ENCODE results near the gene RNF44. TPM values are rescaled to one million over a fixed set of nuclear protein-coding genes. Genes with fewer than 3 reads are reported as not detected.

The RNF44 gene
- polyA plus RNA-seq, 1 experiment: 4.0 TPM

DNA sequence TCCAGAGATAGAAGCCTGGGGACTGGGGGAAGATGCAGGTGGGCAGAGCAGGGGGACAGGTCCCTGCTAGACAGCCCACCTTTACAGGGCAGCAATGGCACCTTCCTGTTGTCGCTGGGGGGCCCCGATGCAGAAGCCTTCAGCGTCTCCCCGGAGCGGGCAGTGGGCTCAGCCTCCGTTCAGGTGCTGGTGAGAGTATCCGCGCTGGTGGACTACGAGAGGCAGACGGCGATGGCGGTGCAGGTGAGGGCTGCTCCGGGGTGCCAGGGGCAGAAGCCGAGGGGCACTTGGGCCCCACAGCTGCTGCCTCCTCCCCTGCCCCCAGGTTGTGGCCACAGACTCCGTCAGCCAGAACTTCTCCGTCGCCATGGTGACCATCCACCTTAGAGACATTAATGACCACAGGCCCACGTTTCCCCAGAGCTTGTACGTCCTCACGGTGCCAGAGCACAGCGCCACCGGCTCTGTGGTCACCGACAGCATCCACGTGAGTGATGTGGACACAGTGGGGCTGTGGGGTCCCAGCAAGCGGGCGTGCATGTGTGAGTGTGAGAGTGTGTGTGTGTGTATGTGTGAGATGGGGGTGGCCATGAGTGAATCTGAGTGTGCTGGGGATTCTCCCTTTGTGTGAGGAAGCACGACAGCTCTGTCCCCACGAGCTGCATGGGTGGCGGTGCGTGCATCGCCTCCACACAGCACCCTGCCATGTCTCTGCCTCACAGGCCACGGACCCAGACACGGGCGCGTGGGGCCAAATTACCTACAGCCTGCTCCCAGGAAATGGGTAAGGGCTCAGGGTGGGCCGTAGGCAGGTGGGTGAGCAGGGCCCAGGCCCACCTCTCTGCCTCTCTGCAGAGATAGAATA is 40.3 kb upstream of the RNF44 start:
- Histone ChIP-seq H3K27me3 (ENCODE audit: control insufficient read depth, insufficient read depth, low read length) (peaks cover 3% of the 10 kb centered on the region), H3K4me3 (ENCODE audit: low read depth, low read length) (no peak overlapping the region), H3K27ac (ENCODE audit: low read depth, low read length) (no peak overlapping the region), H3K9me3 (ENCODE audit: control insufficient read depth, insufficient read depth, low read length) (no peaks in the 10 kb centered on the region; the same call in 1 of the 2 replicates)
- TF ChIP-seq CTCF (IDR thresholded peaks at IDR 0.05; ENCODE audit: low read depth, low read length): no peak
- DNase-seq (ENCODE audit: low read depth, low spot score): no peak
- CTCF ChIA-PET: interaction anchor here (0.7 to 1.4 kb wide), 2 partner anchors 70 to 162 kb away, joined by 3 read pairs; partner anchors contain the start of gene TSPAN17
- POLR2A ChIA-PET: no interaction called here

DNA sequence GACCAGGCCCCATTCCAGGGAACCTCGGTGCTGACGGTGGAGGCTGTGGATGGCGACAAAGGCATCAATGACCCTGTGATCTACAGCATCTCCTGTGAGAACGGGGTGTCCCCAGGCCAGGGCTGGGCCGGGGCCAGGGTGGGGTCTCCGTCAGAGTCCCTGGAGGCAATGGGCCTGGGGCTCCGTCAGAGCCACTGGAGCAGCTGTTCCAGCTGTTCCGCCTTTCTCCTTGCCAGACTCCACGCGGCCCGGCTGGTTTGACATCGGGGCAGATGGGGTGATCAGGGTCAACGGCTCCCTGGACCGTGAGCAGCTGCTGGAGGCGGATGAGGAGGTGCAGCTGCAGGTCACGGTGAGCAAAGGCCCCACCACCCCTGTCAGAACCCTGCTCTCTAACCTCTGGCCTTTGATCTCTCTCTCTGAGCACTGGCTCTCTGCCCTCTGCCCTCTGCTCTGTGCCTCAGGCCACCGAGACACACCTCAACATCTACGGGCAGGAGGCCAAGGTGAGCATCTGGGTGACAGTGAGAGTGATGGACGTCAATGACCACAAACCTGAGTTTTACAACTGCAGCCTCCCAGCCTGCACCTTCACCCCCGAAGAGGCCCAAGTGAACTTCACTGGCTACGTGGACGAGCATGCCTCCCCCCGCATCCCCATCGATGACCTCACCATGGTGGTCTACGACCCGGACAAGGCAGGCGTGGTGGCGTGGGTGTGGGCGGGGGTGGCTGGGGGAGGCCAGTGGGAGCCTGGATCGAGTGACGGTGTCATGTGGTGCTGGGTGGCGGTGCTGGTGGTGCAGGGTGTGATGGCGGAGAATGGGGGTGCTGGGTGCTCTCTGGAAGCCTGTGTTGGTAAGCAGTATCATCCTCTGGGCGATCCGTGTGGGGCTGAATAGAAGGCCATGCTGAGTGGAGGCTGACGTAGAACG is 38.6 kb upstream of the RNF44 start:
- no peak for DNase-seq (ENCODE audit: low read depth, low spot score)
- H3K9me3 ChIP-seq (ENCODE audit: control insufficient read depth, insufficient read depth, low read length): no peaks in the 10 kb centered on the region; the same call in 1 of the 2 replicates
- TF ChIP-seq CTCF (IDR thresholded peaks at IDR 0.05; ENCODE audit: low read depth, low read length): no peak
- H3K4me3 ChIP-seq (ENCODE audit: low read depth, low read length): no peak overlapping the region
- H3K27me3 ChIP-seq (ENCODE audit: control insufficient read depth, insufficient read depth, low read length): peaks cover 3% of the 10 kb centered on the region
- ChIA-PET CTCF (interaction anchor here (1.1 to 3.2 kb wide), 2 partner anchors 31 to 84 kb away, joined by 4 to 29 read pairs; no protein-coding TSS in a partner anchor), POLR2A (no interaction called here)
- no peak overlapping the region for H3K27ac ChIP-seq (ENCODE audit: low read depth, low read length)

- Histone ChIP-seq H3K27me3 (ENCODE audit: control insufficient read depth, insufficient read depth, low read length) (peaks cover 3% of the 10 kb centered on the region), H3K27ac (ENCODE audit: low read depth, low read length) (no peak overlapping the region), H3K4me3 (ENCODE audit: low read depth, low read length) (no peak overlapping the region), H3K9me3 (ENCODE audit: control insufficient read depth, insufficient read depth, low read length) (no peaks in the 10 kb centered on the region; the same call in 1 of the 2 replicates)
- no peak for TF ChIP-seq CTCF (IDR thresholded peaks at IDR 0.05; ENCODE audit: low read depth, low read length)
- DNase-seq (ENCODE audit: low read depth, low spot score): no peak
- CTCF ChIA-PET: interaction anchor here (1.1 to 3.2 kb wide), 5 partner anchors 11 to 213 kb away, joined by 3 to 29 read pairs (median 21); partner anchors contain the start of gene TSPAN17
- POLR2A ChIA-PET: no interaction called here
Observed at GRCh38 chr5:176575066-176575465, 37.9 kb upstream of the RNF44 start.

DNA sequence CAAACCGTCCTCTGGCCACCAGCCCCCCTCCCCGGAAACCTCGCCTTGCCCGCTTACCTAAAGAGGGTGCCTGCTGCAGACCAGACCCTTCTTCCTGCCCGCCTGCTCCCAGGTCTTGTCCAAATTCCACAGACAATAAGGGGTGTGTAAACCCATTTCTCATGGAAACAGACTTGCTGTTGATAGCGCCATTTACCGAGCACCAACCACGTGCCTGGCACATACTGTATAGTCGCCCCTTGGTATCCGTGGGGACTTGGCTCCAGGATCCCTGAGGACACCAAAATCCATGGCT is 37.0 kb upstream of the RNF44 start:
- Histone ChIP-seq H3K4me3 (ENCODE audit: low read depth, low read length) (no peak overlapping the region), H3K27me3 (ENCODE audit: control insufficient read depth, insufficient read depth, low read length) (peaks cover 4% of the 10 kb centered on the region), H3K9me3 (ENCODE audit: control insufficient read depth, insufficient read depth, low read length) (no peaks in the 10 kb centered on the region; the same call in 1 of the 2 replicates), H3K27ac (ENCODE audit: low read depth, low read length) (no peak overlapping the region)
- TF ChIP-seq CTCF (IDR thresholded peaks at IDR 0.05; ENCODE audit: low read depth, low read length): no peak; the same call in 1 of the 2 replicates
- DNase-seq (ENCODE audit: low read depth, low spot score): no peak
- ChIA-PET POLR2A (no interaction called here), CTCF (interaction anchor here (0.6 to 3.2 kb wide), 14 partner anchors 9 to 212 kb away, joined by 3 to 29 read pairs (median 6); partner anchors contain the start of genes EIF4E1B, SNCB and TSPAN17)

Data from AG04450 (cell line).